Measurements from ENCODE around the gene PLGRKT. TPM values are rescaled to one million over a fixed set of nuclear protein-coding genes. Genes with fewer than 3 reads are reported as not detected.
"Not testable (repeated sequence)": the region's sequence is repeated elsewhere in the genome, so short reads cannot be mapped to it uniquely, and the experiment has no call there.

The PLGRKT gene
- total RNA-seq, 1 donor from 2014 or later: not detected

- TF ChIP-seq CTCF (IDR thresholded peaks at IDR 0.05): no peak
- no peak overlapping the region for H3K27ac ChIP-seq
- no peaks in the 10 kb centered on the region for H3K27me3 ChIP-seq
- H3K4me1 ChIP-seq: no peaks in the 10 kb centered on the region
- no peaks in the 10 kb centered on the region for H3K36me3 ChIP-seq
- intact Hi-C loops (cut with DNase I): no loop called here
- no peak for DNase-seq (ENCODE audit: low spot score in 2 of 2)
- H3K4me3 ChIP-seq: no peak overlapping the region
- H3K9me3 ChIP-seq: no peaks in the 10 kb centered on the region
These were observed 43.8 kb upstream of the PLGRKT start for GRCh38 chr9:5481322-5482040.

GRCh38 chr9:5480919-5481318 lies 43.2 kb upstream of the PLGRKT start:
- H3K36me3 ChIP-seq: no peaks in the 10 kb centered on the region
- H3K9me3 ChIP-seq: no peaks in the 10 kb centered on the region
- no peaks in the 10 kb centered on the region for H3K27me3 ChIP-seq
- H3K4me3 ChIP-seq: no peak overlapping the region
- no peak for TF ChIP-seq CTCF (IDR thresholded peaks at IDR 0.05)
- DNase-seq (ENCODE audit: low spot score in 2 of 2): no peak
- H3K4me1 ChIP-seq: no peaks in the 10 kb centered on the region
- H3K27ac ChIP-seq: no peak overlapping the region
- intact Hi-C loops (cut with DNase I): no loop called here

DNA sequence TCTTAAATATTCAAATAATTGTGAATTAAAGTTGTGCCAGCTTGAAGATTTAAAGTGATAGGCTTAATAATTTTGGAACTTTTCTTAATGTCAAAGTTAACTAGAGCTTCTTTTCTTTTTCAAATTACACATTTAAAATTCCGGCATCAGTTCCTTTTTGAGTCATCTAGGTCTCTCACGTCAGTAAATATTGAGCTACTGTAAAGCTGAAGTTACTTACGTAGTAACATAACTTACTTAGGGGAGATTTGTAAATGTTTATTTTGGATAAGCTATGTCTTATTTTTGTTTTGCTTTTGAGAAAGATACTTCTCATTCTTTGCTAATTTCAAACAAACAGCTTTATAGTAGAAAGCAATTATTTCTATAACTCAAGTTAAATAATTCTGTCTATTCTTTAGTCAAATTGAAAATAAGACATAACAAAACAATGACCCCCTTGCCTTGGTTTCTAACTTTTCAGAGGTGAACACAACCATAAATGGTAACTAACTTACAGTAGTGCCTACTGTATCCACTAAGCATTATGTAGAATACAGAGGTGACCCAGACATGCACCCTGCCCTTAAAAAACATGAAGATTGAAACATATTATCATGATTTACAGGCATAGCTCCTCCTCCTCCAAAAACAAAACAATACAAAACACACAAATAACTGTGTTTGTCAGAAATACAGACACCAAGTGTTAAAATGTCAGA lies 42.4 kb upstream of the PLGRKT start:
- Histone ChIP-seq H3K27ac (no peak overlapping the region), H3K4me3 (no peak overlapping the region), H3K36me3 (no peaks in the 10 kb centered on the region), H3K9me3 (no peaks in the 10 kb centered on the region), H3K4me1 (no peaks in the 10 kb centered on the region), H3K27me3 (no peaks in the 10 kb centered on the region)
- DNase-seq (ENCODE audit: low spot score in 2 of 2): no peak
- intact Hi-C loops (cut with DNase I): no loop called here
- no peak for TF ChIP-seq CTCF (IDR thresholded peaks at IDR 0.05)

DNA sequence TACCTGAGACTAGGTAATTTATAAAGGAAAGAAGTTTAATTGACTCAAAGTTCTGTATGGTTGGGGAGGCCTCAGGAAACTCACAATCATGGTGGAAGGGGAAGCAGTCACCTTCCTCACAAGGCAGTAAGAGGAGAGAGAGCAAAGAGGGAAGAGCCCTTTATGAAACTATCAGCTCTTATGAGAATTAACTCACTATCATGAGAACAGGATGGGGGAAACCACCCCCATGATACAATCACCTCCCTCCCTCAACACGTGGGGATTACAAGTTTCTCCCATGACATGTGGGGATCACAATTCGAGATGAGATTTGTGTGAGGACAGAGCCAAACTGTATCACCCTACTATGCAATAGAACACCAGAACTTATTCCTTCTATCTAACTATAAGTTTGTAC lies 40.5 kb upstream of the PLGRKT start:
- Histone ChIP-seq H3K36me3 (no peaks in the 10 kb centered on the region), H3K4me1 (no peaks in the 10 kb centered on the region), H3K4me3 (no peak overlapping the region), H3K9me3 (no peaks in the 10 kb centered on the region), H3K27ac (no peak overlapping the region), H3K27me3 (no peaks in the 10 kb centered on the region)
- no peak for TF ChIP-seq CTCF (IDR thresholded peaks at IDR 0.05)
- intact Hi-C loops (cut with DNase I): no loop called here
- no peak for DNase-seq (ENCODE audit: low spot score in 2 of 2)

DNA sequence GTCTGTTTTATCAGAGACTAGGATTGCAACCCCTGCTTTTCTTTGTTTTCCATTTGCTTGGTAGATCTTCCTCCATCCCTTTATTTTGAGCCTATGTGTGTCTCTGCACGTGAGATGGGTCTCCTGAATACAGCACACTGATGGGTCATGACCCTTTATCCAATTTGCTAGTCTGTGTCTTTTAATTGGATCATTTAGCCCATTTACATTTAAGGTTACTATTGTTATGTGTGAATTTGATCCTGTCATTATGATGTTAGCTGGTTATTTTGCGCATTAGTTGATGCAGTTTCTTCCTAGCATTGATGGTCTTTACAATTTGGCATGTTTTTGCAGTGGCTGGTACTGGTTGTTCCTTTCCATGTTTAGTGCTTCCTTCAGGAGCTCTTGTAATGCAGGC lies 37.9 kb upstream of the PLGRKT start:
- H3K9me3 ChIP-seq; H3K27ac ChIP-seq; DNase-seq (ENCODE audit: low spot score in 2 of 2); H3K27me3 ChIP-seq; H3K4me1 ChIP-seq; H3K36me3 ChIP-seq; H3K4me3 ChIP-seq; intact Hi-C loops (cut with DNase I): not testable (repeated sequence)

GRCh38 chr9:5470816-5471215 lies 33.1 kb upstream of the PLGRKT start:
- no peak for DNase-seq (ENCODE audit: low spot score in 2 of 2)
- Histone ChIP-seq H3K36me3 (no peaks in the 10 kb centered on the region), H3K9me3 (no peaks in the 10 kb centered on the region), H3K27me3 (no peaks in the 10 kb centered on the region), H3K4me1 (no peaks in the 10 kb centered on the region), H3K4me3 (no peak overlapping the region), H3K27ac (no peak overlapping the region)
- intact Hi-C loops (cut with DNase I): no loop called here
- TF ChIP-seq CTCF (IDR thresholded peaks at IDR 0.05): no peak

All from ascending aorta (tissue), 2 donors.